Smooth muscle cell (in vitro differentiated cells): Measurements from ENCODE around the gene EIF5B. TPM values are rescaled to one million over a fixed set of nuclear protein-coding genes. Genes with fewer than 3 reads are reported as not detected.

ENCODE experiments used
- DNase-seq: peaks from one replicate; lab custom pipeline; 2025; ENCODE audit not compliant: unreplicated experiment; lab: John Stamatoyannopoulos, UW
- H2AFZ ChIP-seq: fragments of 200-600 bp; sonication (generic); 2 replicates; pipeline ENCODE4 v1.6.0; 2016; ENCODE audit warnings: antibody characterized with exemption, low read depth, mild to moderate bottlenecking
- H3F3A ChIP-seq: fragments of 200-600 bp; sonication (generic); 2 replicates; pipeline ENCODE4 v1.6.0; 2017; ENCODE audit warnings: antibody characterized with exemption, low read depth
- H3K27ac ChIP-seq: fragments of 200-600 bp; sonication (generic); 2 replicates; pipeline ENCODE4 v1.5.1; 2016; ENCODE audit warnings: low read depth, mild to moderate bottlenecking
- H3K27me3 ChIP-seq: fragments of 200-600 bp; sonication (generic); 2 replicates; pipeline ENCODE4 v1.6.1; 2016; ENCODE audit warnings: low read depth, mild to moderate bottlenecking
- H3K36me3 ChIP-seq: fragments of 200-600 bp; sonication (generic); 2 replicates; pipeline ENCODE4 v1.5.1; 2016; ENCODE audit warnings: low read depth
- H3K4me1 ChIP-seq: fragments of 200-600 bp; sonication (generic); 2 replicates; pipeline ENCODE4 v1.5.1; 2016; ENCODE audit warnings: low read depth
- H3K4me2 ChIP-seq: fragments of 200-600 bp; sonication (generic); 2 replicates; pipeline ENCODE4 v1.6.0; 2016; ENCODE audit warnings: mild to moderate bottlenecking
- H3K4me3 ChIP-seq: fragments of 200-600 bp; sonication (generic); 2 replicates; pipeline ENCODE4 v1.5.1; 2016; ENCODE audit warnings: mild to moderate bottlenecking
- H3K79me2 ChIP-seq: fragments of 200-600 bp; sonication (generic); 2 replicates; pipeline ENCODE4 v1.6.0; 2016; ENCODE audit warnings: low read depth, mild to moderate bottlenecking
- H3K9ac ChIP-seq: fragments of 200-600 bp; sonication (generic); 2 replicates; pipeline ENCODE4 v1.6.0; 2016; ENCODE audit warnings: low read depth
- H3K9me3 ChIP-seq: fragments of 200-600 bp; sonication (generic); replicated peaks from 2 replicates; pipeline ENCODE4 v1.5.1; 2016; ENCODE audit warnings: low read depth
- H4K20me1 ChIP-seq: fragments of 200-600 bp; sonication (generic); 2 replicates; pipeline ENCODE4 v1.6.0; 2016; ENCODE audit warnings: low read depth
- WGBS: methylation state at CpG from one replicate; pipeline ENCODE4 v1.1.7; 2016; ENCODE audit warnings: low lambda C conversion rate; 5-methylcytosine and 5-hydroxymethylcytosine counted together
- polyA plus RNA-seq: library from polyadenylated mRNA; unstranded; fragments of >200 nt; fragmentation: Nextera tagmentation; extraction: Ambion mirVana; gene quantifications from 2 replicates; pipeline ENCODE4 v1.2.1, GENCODE V29; 2016
- total RNA-seq: library from RNA; depleted of rRNA; stranded (reverse); fragments of >200 nt; gene quantifications from 2 replicates; pipeline ENCODE4 v1.2.3, GENCODE V29; 2014
- TF ChIP-seq, protein P1 (sequence below): fragments of 200-600 bp; sonication (generic); IDR thresholded peaks from 2 replicates; pipeline ENCODE4 v1.5.1; 2017; ENCODE audit warnings: borderline replicate concordance, mild to moderate bottlenecking, antibody characterized with exemption; ENCODE audit not compliant: insufficient read depth, poor library complexity, severe bottlenecking

The EIF5B gene
- total and polyA plus RNA-seq, 2 experiments from 2014 or later: 17.1 to 23.3 TPM

DNA sequence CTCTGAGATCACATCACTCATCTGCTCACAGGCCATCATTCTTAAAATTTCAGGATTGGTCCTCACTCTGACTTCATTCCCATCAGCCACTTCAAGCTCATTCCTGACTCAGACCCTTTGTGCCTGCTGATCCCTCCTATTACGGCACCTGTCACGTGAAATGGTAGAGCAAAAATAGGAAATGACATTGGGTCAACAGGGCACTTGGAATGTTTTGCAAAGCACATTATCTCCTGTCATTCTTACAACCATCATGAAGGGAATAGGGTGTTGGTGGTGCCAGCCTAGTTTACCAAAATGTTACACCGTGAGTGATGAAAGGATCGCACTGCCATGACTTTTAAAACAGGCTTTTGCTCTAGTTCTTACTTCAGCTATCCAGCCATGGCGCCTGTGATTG is 61.1 kb downstream of the EIF5B start:
- H3K4me3 ChIP-seq: no peak overlapping the region
- no peak for DNase-seq
- H3F3A ChIP-seq: peaks cover 4% of the 10 kb centered on the region
- no peak overlapping the region for H3K27ac ChIP-seq
- peaks cover 49% of the 10 kb centered on the region for H3K36me3 ChIP-seq
- WGBS: 98% methylated on average over 5 of the region's 5 CpGs
- no peak overlapping the region for H3K4me2 ChIP-seq
- no peaks in the 10 kb centered on the region for H3K4me1 ChIP-seq
- H2AFZ ChIP-seq: no peak overlapping the region
- no peaks in the 10 kb centered on the region for H3K79me2 ChIP-seq
- no peak overlapping the region for H3K9ac ChIP-seq
- no peaks in the 10 kb centered on the region for H4K20me1 ChIP-seq
- TF ChIP-seq, protein P1, sequence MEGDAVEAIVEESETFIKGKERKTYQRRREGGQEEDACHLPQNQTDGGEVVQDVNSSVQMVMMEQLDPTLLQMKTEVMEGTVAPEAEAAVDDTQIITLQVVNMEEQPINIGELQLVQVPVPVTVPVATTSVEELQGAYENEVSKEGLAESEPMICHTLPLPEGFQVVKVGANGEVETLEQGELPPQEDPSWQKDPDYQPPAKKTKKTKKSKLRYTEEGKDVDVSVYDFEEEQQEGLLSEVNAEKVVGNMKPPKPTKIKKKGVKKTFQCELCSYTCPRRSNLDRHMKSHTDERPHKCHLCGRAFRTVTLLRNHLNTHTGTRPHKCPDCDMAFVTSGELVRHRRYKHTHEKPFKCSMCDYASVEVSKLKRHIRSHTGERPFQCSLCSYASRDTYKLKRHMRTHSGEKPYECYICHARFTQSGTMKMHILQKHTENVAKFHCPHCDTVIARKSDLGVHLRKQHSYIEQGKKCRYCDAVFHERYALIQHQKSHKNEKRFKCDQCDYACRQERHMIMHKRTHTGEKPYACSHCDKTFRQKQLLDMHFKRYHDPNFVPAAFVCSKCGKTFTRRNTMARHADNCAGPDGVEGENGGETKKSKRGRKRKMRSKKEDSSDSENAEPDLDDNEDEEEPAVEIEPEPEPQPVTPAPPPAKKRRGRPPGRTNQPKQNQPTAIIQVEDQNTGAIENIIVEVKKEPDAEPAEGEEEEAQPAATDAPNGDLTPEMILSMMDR: no peak
- H3K9me3 ChIP-seq: no peaks in the 10 kb centered on the region
- no peaks in the 10 kb centered on the region for H3K27me3 ChIP-seq

DNA sequence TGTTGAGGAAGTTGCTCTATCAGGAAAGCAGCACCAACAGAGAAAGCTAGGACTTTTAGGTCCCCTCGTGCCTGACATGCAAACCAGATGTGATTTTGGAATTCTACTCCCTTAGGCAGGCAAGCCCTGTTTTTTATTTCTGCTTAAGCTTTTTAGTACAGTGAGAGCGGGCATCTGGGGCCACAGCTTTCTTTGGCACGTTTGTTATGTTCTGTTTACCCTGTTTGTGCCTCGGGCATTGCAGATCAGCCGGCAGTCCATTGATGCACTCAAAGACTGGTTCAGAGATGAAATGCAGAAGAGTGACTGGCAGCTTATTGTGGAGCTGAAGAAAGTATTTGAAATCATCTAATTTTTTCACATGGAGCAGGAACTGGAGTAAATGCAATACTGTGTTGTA is 61.9 kb downstream of the EIF5B start:
- Histone ChIP-seq H2AFZ (no peak overlapping the region), H3K4me3 (no peak overlapping the region), H3F3A (peaks cover 4% of the 10 kb centered on the region), H3K9me3 (no peaks in the 10 kb centered on the region), H3K27ac (no peak overlapping the region), H3K79me2 (no peaks in the 10 kb centered on the region), H3K27me3 (no peaks in the 10 kb centered on the region), H3K4me1 (no peaks in the 10 kb centered on the region), H4K20me1 (no peaks in the 10 kb centered on the region), H3K4me2 (no peak overlapping the region), H3K9ac (no peak overlapping the region), H3K36me3 (peaks cover 45% of the 10 kb centered on the region)
- TF ChIP-seq, protein P1: no peak
- no peak for DNase-seq
- 95% methylated on average over 5 of the region's 5 CpGs for WGBS

DNA sequence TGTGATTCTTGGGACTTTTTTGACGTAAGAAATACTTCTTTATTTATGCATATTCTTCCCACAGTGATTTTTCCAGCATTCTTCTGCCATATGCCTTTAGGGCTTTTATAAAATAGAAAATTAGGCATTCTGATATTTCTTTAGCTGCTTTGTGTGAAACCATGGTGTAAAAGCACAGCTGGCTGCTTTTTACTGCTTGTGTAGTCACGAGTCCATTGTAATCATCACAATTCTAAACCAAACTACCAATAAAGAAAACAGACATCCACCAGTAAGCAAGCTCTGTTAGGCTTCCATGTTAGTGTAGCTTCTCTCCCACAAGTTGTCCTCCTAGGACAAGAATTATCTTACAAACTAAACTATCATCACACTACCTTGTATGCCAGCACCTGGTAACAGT is 62.6 kb downstream of the EIF5B start:
- H3K36me3 ChIP-seq: peaks cover 38% of the 10 kb centered on the region
- no peaks in the 10 kb centered on the region for H4K20me1 ChIP-seq
- no peaks in the 10 kb centered on the region for H3K4me1 ChIP-seq
- H3K9ac ChIP-seq: no peak overlapping the region
- no peak for DNase-seq
- peaks cover 4% of the 10 kb centered on the region for H3F3A ChIP-seq
- no peak overlapping the region for H3K27ac ChIP-seq
- H3K27me3 ChIP-seq: no peaks in the 10 kb centered on the region
- H3K4me2 ChIP-seq: no peak overlapping the region
- H2AFZ ChIP-seq: no peak overlapping the region
- TF ChIP-seq, protein P1: no peak
- H3K4me3 ChIP-seq: no peak overlapping the region
- WGBS: 92% methylated on average over 2 of the region's 2 CpGs
- no peaks in the 10 kb centered on the region for H3K9me3 ChIP-seq
- no peaks in the 10 kb centered on the region for H3K79me2 ChIP-seq

DNA sequence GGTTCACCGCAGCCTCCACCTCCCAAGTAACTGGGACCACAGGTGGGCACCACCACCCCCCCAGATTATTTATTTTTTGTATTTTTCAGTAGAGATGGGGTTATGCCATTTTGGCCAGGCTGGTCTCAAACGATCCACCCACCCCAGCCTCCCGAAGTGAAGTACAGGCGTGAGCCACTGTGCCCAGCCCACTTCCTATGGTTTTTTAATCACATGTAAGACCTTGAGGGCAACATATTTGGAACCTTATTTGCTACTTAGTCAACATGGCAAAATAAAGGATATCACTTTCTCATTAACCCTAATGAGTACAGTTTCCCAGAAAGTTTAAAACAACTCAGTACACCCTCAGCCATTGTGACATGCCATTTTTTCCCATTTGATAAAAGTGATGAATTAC is 64.7 kb downstream of the EIF5B start:
- Histone ChIP-seq H2AFZ (no peak overlapping the region), H3K4me2 (no peak overlapping the region), H3K27me3 (no peaks in the 10 kb centered on the region), H3K4me3 (no peak overlapping the region), H3K79me2 (no peaks in the 10 kb centered on the region), H3K9ac (no peak overlapping the region), H4K20me1 (no peaks in the 10 kb centered on the region), H3K27ac (no peak overlapping the region), H3F3A (peaks cover 4% of the 10 kb centered on the region), H3K9me3 (no peaks in the 10 kb centered on the region), H3K36me3 (peaks cover 31% of the 10 kb centered on the region), H3K4me1 (no peaks in the 10 kb centered on the region)
- WGBS: 97% methylated on average over 4 of the region's 4 CpGs
- TF ChIP-seq, protein P1: no peak
- DNase-seq: no peak
